Mesothelial cell of epicardium (in vitro differentiated cells): ENCODE measurements around the gene PPP6R2. TPM values are rescaled to one million over a fixed set of nuclear protein-coding genes. Genes with fewer than 3 reads are reported as not detected.

ENCODE experiments used
- DNase-seq, 2 experiments: peaks; one replicate each; pipeline ENCODE4 v3.0.0; 2021; ENCODE audit warnings: low spot score in 2 of 2; ENCODE audit not compliant: unreplicated experiment in 2 of 2
- H3K27ac Mint-ChIP-seq: 2 replicates; pipeline ENCODE4 v1.8.0; 2021; ENCODE audit warnings: mixed read lengths
- H3K27me3 Mint-ChIP-seq: 2 replicates; pipeline ENCODE4 v1.8.0; 2021; ENCODE audit warnings: low read depth, mixed read lengths
- H3K36me3 Mint-ChIP-seq: 2 replicates; pipeline ENCODE4 v1.8.0; 2021; ENCODE audit warnings: mixed read lengths
- H3K4me1 Mint-ChIP-seq: 2 replicates; pipeline ENCODE4 v1.8.0; 2021; ENCODE audit warnings: mixed read lengths
- H3K4me3 Mint-ChIP-seq: 2 replicates; pipeline ENCODE4 v1.8.0; 2021; ENCODE audit warnings: mild to moderate bottlenecking, moderate library complexity, mixed read lengths
- H3K9me3 Mint-ChIP-seq: 2 replicates; pipeline ENCODE4 v1.8.0; 2021; ENCODE audit warnings: mixed read lengths
- total RNA-seq: library from RNA; stranded (reverse); gene quantifications from 3 replicates; pipeline ENCODE4 v1.2.1, GENCODE V29; 2021
- TF ChIP-seq, protein P1 (sequence below): fragments of 200-600 bp; sonication (generic); IDR thresholded peaks from one replicate; pipeline ENCODE4 v1.5.0; 2021; ENCODE audit warnings: antibody characterized with exemption; ENCODE audit not compliant: unreplicated experiment

PPP6R2 gene
- total RNA-seq, 1 donor from 2014 or later, result 83.7 TPM

DNA sequence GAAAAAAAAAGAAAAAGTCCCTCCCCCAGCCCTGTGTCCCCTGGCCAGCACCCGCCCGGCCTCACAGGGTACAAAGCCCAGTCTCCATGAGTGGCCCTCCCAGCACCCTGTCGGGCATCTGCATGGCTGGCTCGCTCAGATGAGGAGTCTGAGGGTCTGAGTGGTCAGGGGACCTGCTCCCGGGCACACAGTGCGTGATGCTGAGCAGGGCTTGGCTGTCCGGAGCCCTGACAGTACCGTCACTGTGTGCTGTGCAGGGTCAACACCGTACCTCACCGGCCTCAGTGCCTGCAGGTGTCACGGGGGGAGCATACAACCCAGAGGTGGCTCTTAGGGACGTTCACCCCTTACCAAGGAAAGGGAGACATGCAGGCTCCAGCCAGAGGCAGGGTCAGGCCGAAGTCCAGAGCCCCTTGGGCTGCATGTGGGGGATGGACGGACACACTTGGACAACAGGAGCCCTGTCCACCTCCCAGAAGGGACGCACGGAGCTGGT, 32.1 kb upstream of the PPP6R2 start:
- Mint-ChIP-seq H3K27me3 (no peaks in the 10 kb centered on the region), H3K4me1 (peaks cover 16% of the 10 kb centered on the region), H3K27ac (no peak overlapping the region), H3K36me3 (peaks cover 3% of the 10 kb centered on the region), H3K9me3 (no peaks in the 10 kb centered on the region), H3K4me3 (no peak overlapping the region)
- TF ChIP-seq, protein P1, sequence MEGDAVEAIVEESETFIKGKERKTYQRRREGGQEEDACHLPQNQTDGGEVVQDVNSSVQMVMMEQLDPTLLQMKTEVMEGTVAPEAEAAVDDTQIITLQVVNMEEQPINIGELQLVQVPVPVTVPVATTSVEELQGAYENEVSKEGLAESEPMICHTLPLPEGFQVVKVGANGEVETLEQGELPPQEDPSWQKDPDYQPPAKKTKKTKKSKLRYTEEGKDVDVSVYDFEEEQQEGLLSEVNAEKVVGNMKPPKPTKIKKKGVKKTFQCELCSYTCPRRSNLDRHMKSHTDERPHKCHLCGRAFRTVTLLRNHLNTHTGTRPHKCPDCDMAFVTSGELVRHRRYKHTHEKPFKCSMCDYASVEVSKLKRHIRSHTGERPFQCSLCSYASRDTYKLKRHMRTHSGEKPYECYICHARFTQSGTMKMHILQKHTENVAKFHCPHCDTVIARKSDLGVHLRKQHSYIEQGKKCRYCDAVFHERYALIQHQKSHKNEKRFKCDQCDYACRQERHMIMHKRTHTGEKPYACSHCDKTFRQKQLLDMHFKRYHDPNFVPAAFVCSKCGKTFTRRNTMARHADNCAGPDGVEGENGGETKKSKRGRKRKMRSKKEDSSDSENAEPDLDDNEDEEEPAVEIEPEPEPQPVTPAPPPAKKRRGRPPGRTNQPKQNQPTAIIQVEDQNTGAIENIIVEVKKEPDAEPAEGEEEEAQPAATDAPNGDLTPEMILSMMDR, result no peak
- DNase-seq, result no peak

DNA sequence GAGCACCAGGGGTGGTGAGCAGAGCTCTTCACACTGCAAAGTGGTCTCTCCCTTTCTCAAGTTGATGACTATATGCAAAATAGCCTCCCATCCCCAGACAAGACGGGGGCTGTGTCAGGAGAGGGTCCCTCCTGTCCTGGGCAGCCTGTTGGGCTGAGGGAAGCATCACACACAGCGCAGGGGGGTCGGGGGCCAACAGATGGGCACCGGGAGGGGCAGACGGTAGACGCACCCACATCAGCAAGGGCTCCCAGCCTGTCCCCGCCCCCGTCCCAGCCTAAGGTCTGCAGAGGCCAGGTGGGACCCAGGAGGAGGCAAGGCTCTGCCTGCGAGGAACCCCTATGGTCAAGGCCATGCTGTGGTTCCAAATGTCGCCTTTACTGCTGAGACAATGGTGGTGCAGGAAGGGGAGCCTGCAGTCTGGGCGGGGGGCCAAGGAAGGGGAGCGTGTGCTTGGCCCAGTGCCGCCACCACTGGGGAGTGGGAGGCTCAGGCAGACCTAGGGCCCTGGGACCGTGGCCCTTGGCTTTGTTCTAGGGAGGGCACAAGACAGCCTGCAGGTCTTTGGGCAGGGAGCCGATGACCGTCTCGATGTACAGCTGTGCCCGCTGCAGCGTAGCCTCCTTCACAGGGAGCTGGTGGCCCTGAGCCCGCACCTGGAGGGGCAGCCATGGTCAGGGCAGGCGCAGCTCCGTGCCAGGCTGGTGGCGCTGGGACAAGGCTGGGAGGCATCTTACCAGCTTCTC, 31.3 kb upstream of the PPP6R2 start:
- Mint-ChIP-seq H3K9me3 (no peaks in the 10 kb centered on the region), H3K27me3 (no peaks in the 10 kb centered on the region), H3K27ac (no peak overlapping the region), H3K36me3 (peaks cover 3% of the 10 kb centered on the region), H3K4me3 (no peak overlapping the region), H3K4me1 (peaks cover 12% of the 10 kb centered on the region)
- TF ChIP-seq, protein P1, result no peak
- DNase-seq, result no peak

DNA sequence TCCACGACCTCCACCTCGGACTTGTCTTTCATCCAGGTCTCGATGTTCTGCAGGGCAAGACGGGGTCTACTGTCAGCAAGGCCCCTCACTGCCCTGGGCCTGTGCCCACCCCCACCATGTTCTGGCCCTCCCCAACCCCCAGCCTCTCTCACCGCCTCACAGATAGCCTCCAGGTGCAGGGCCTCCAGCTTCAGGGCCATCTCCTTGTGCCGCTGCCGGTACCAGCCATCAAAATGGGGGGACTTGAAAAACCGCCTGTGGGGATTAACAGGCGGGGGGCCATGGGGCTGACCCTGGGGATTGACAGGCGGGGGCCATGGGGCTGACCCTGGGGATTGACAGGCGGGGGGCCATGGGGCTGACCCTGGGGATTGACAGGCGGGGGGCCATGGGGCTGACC, 30.8 kb upstream of the PPP6R2 start:
- TF ChIP-seq, protein P1, result no peak
- no peaks in the 10 kb centered on the region for H3K27me3 Mint-ChIP-seq
- peaks cover 12% of the 10 kb centered on the region for H3K4me1 Mint-ChIP-seq
- H3K27ac Mint-ChIP-seq, result no peak overlapping the region
- H3K36me3 Mint-ChIP-seq, result peaks cover 3% of the 10 kb centered on the region
- H3K9me3 Mint-ChIP-seq, result no peaks in the 10 kb centered on the region
- DNase-seq, result no peak
- H3K4me3 Mint-ChIP-seq, result no peak overlapping the region

DNA sequence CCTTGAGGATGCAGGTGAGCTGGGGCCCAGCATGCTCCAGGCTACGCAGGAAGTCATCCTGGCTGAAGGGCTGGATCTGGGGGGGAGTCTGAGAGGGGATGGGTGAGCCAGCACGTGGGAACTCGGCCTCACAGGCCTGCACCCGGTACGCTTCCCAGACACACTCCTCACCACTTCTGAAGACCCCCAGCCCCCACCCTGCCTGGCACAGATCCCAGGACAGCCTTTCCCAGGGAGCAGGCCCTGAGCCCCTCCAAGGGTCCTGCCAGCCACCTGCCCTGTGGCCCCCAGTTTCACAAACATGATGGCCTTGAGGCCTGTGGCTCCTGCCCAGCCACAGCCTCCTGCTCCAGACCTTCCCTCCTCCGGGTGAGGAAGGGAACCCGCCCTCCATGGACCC, 30.1 kb upstream of the PPP6R2 start:
- Mint-ChIP-seq H3K4me1 (peaks cover 12% of the 10 kb centered on the region), H3K27me3 (no peaks in the 10 kb centered on the region), H3K4me3 (no peak overlapping the region), H3K36me3 (peaks cover 3% of the 10 kb centered on the region), H3K27ac (no peak overlapping the region), H3K9me3 (no peaks in the 10 kb centered on the region)
- TF ChIP-seq, protein P1, result no peak
- DNase-seq, result no peak

DNA sequence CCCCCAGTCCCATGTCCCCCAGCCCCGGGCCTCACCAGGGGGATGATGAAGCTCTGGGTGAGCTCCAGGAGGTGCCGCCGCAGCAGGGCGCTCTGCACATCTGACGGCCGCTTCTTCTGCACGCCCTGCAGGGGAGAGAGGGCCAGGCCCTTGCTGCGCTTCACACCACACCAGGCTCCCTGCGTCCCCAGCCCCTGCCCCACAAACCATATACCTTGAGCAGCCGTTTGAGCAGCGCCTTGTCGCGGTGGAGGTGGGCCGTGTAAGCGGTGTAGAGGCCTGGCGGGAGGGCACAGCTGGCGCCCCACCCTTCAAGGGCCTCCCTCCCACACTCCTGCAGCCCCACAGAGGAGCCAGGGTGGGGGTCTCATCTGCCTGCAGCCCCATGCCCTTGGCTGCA, 29.5 kb upstream of the PPP6R2 start:
- no peak for DNase-seq
- TF ChIP-seq, protein P1, result no peak
- Mint-ChIP-seq H3K27ac (no peak overlapping the region), H3K4me1 (peaks cover 10% of the 10 kb centered on the region), H3K9me3 (no peaks in the 10 kb centered on the region), H3K27me3 (no peaks in the 10 kb centered on the region), H3K4me3 (no peak overlapping the region), H3K36me3 (peaks cover 3% of the 10 kb centered on the region)

DNA sequence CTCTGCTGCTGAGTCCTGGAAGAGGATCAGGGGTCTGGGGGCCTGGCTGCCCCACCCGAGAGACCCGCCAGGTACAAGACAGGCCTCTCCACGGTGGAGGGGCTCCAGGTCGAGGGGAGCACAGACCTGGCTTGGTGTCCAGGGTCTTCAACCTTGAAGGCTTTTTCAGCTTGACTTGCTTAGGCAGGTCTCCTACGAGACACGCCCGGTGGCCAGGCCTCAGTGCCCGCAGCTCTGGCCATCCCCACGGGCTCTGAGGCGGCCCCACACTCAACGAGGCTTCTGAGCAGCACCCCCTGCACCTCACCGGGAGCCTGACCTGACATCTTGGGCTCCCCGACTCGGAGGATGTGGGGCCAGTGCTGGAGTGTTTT, 29.1 kb upstream of the PPP6R2 start:
- no peak for DNase-seq
- H3K4me3 Mint-ChIP-seq, result no peak overlapping the region
- H3K27me3 Mint-ChIP-seq, result no peaks in the 10 kb centered on the region
- TF ChIP-seq, protein P1, result no peak
- H3K27ac Mint-ChIP-seq, result no peak overlapping the region
- H3K4me1 Mint-ChIP-seq, result peaks cover 5% of the 10 kb centered on the region
- no peaks in the 10 kb centered on the region for H3K9me3 Mint-ChIP-seq
- peaks cover 3% of the 10 kb centered on the region for H3K36me3 Mint-ChIP-seq
